Keratinocyte (primary cell): ENCODE data around the gene NPTXR. TPM values are rescaled to one million over a fixed set of nuclear protein-coding genes. Genes with fewer than 3 reads are reported as not detected.

Experiments used
- DNase-seq: peaks from one replicate; pipeline ENCODE4 v3.0.0-alpha.2; 2011; ENCODE audit warnings: low read depth, missing footprints, low spot score
- FAIRE-seq: peaks from 2 replicates; lab custom pipeline; 2011; peaks lifted over from hg19 to GRCh38; lab: Jason Lieb, UNC
- H2AFZ ChIP-seq: 2 replicates; pipeline ENCODE4 v1.6.0; 2012; ENCODE audit warnings: low read length, control low read depth, inconsistent platforms; ENCODE audit not compliant: control insufficient read depth
- H3K27ac ChIP-seq: 2 replicates; pipeline ENCODE4 v1.5.1; 2011; ENCODE audit warnings: low read length; ENCODE audit not compliant: control insufficient read depth, insufficient read depth
- H3K27me3 ChIP-seq: 3 replicates; pipeline ENCODE4 v1.6.0; 2011; ENCODE audit warnings: low read length; ENCODE audit not compliant: control insufficient read depth, insufficient read depth; ENCODE audit errors: extremely low read depth
- H3K36me3 ChIP-seq, 2 experiments: 2 replicates in 1 of 2; 3 replicates in 1 of 2; pipeline ENCODE4 v1.5.1; 2011; ENCODE audit warnings: low read length in 2 of 2, mild to moderate bottlenecking in 1 of 2; ENCODE audit not compliant: control insufficient read depth in 2 of 2, insufficient read depth in 2 of 2; ENCODE audit errors: extremely low read depth in 1 of 2
- H3K4me1 ChIP-seq: 3 replicates; pipeline ENCODE4 v1.5.1; 2011; ENCODE audit warnings: low read length; ENCODE audit not compliant: control insufficient read depth, insufficient read depth; ENCODE audit errors: extremely low read depth
- H3K4me2 ChIP-seq: 3 replicates; pipeline ENCODE4 v1.6.0; 2011; ENCODE audit warnings: low read depth, low read length; ENCODE audit not compliant: control insufficient read depth, insufficient read depth; ENCODE audit errors: extremely low read depth
- H3K4me3 ChIP-seq, 3 experiments: fragments of 200-600 bp in 1 of 3; sonication (generic) in 1 of 3; 2 replicates in 2 of 3; 3 replicates in 1 of 3; pipeline ENCODE4 v1.5.1; 2011 to 2016; ENCODE audit warnings: low read length in 3 of 3, mild to moderate bottlenecking in 3 of 3, control low read depth in 2 of 3, inconsistent platforms in 1 of 3, low read depth in 1 of 3, mixed read lengths in 1 of 3, mixed run types in 1 of 3, moderate library complexity in 1 of 3; ENCODE audit not compliant: control insufficient read depth in 2 of 3, insufficient read depth in 2 of 3; ENCODE audit errors: extremely low read depth in 1 of 3
- H3K79me2 ChIP-seq: 2 replicates; pipeline ENCODE4 v1.6.0; 2012; ENCODE audit warnings: low read length; ENCODE audit not compliant: control insufficient read depth, insufficient read depth
- H3K9ac ChIP-seq: 3 replicates; pipeline ENCODE4 v1.6.0; 2011; ENCODE audit warnings: low read length; ENCODE audit not compliant: control insufficient read depth, insufficient read depth; ENCODE audit errors: extremely low read depth
- H3K9me1 ChIP-seq: 3 replicates; pipeline ENCODE4 v1.6.0; 2011; ENCODE audit warnings: low read length; ENCODE audit not compliant: control insufficient read depth, insufficient read depth; ENCODE audit errors: extremely low read depth
- H3K9me3 ChIP-seq: 2 replicates; pipeline ENCODE4 v1.5.1; 2012; ENCODE audit warnings: low read depth, low read length; ENCODE audit not compliant: control insufficient read depth
- H4K20me1 ChIP-seq: 3 replicates; pipeline ENCODE4 v1.6.0; 2011; ENCODE audit warnings: low read length; ENCODE audit not compliant: control insufficient read depth, insufficient read depth; ENCODE audit errors: extremely low read depth
- CTCF ChIP-seq, 3 experiments: IDR thresholded peaks in 1 of 3; conservative IDR thresholded peaks in 1 of 3; optimal IDR thresholded peaks in 1 of 3; 2 replicates in 2 of 3; 3 replicates in 1 of 3; pipeline versions ENCODE3 to v1.5.1; 2011; ENCODE audit warnings: low read length in 3 of 3, mild to moderate bottlenecking in 3 of 3, moderate library complexity in 2 of 3, control low read depth in 1 of 3, inconsistent platforms in 1 of 3; ENCODE audit not compliant: insufficient read depth in 2 of 3; ENCODE audit errors: extremely low read depth in 1 of 3
- EZH2 ChIP-seq: IDR thresholded peaks from one replicate; pipeline ENCODE4 v1.6.1; 2012; ENCODE audit warnings: inconsistent platforms, mild to moderate bottlenecking, low read length, moderate library complexity
- dilution Hi-C: fragments of 300-500 bp; cut with MboI; formaldehyde crosslinking; loops from one replicate; pipeline ENCODE4 v1.7.0; 2020; ENCODE audit warnings: low sequenced_read_pairs; ENCODE audit not compliant: extremely low pct_ligation_motif_present
- polyA plus RNA-seq, 5 experiments: library from polyadenylated mRNA; depleted of rRNA in 3 of 5; stranded (reverse) in 3 of 5; stranded (forward) in 1 of 5; unstranded in 1 of 5; fragments of >200 nt; gene quantifications; 1 replicate in 1 of 5; 2 replicates in 3 of 5; 3 replicates in 1 of 5; pipeline versions ENCODE4 v1.2.1 to v1.2.3, GENCODE V29; 2011 to 2012; ENCODE audit warnings: missing spikeins in 2 of 5, low read depth in 1 of 5, low replicate concordance in 1 of 5

The NPTXR gene
- polyA plus RNA-seq, 1 donor (not counting 4 experiments of a cell fraction or from before 2014, with no cell fraction given): 0.03 TPM

GRCh38 chr22:38853196-38853651, 9.4 kb upstream of the NPTXR start:
- Histone ChIP-seq H3K9me3 (no peaks in the 10 kb centered on the region), H3K9me1 (no peaks in the 10 kb centered on the region), H3K9ac (no peak overlapping the region), H2AFZ (no peak overlapping the region), H3K27me3 (peaks cover 20% of the 10 kb centered on the region), H3K4me2 (no peak overlapping the region), H3K4me1 (no peaks in the 10 kb centered on the region), H3K36me3 (no peaks in the 10 kb centered on the region), H4K20me1 (peaks cover 2% of the 10 kb centered on the region), H3K79me2 (no peaks in the 10 kb centered on the region), H3K4me3 (no peak overlapping the region), H3K27ac (no peak overlapping the region)
- dilution Hi-C loops: no loop called here
- FAIRE-seq: no peak
- TF ChIP-seq CTCF (optimal IDR thresholded peaks at IDR 0.05 in 1 of 3, IDR thresholded peaks at IDR 0.05 in 1 of 3, conservative IDR thresholded peaks at IDR 0.05 in 1 of 3; ENCODE audit: extremely low read depth in 1 of 3, insufficient read depth in 2 of 3, low read length in 3 of 3): no peak
- TF ChIP-seq EZH2: no peak
- DNase-seq: no peak

GRCh38 chr22:38852522-38852921, 8.7 kb upstream of the NPTXR start:
- no peak overlapping the region for H3K27ac ChIP-seq
- no peak for TF ChIP-seq CTCF (optimal IDR thresholded peaks at IDR 0.05 in 1 of 3, IDR thresholded peaks at IDR 0.05 in 1 of 3, conservative IDR thresholded peaks at IDR 0.05 in 1 of 3; ENCODE audit: extremely low read depth in 1 of 3, insufficient read depth in 2 of 3, low read length in 3 of 3)
- no peak for TF ChIP-seq EZH2
- no peak for FAIRE-seq

More at GRCh38 chr22:38852522-38852921, 8.7 kb upstream of the NPTXR start:
- Histone ChIP-seq H3K79me2 (no peaks in the 10 kb centered on the region), H3K4me1 (no peaks in the 10 kb centered on the region), H3K9me3 (no peaks in the 10 kb centered on the region), H3K9me1 (no peaks in the 10 kb centered on the region), H3K4me3 (no peak overlapping the region), H4K20me1 (peaks cover 2% of the 10 kb centered on the region), H3K27me3 (peaks cover 23% of the 10 kb centered on the region), H3K9ac (no peak overlapping the region), H2AFZ (no peak overlapping the region), H3K36me3 (no peaks in the 10 kb centered on the region), H3K4me2 (no peak overlapping the region)
- dilution Hi-C loops: no loop called here
- DNase-seq: no peak
